GM12891 (cell line): ENCODE data around the gene PGLYRP2.

ENCODE experiments used
- POLR2A ChIP-seq: IDR thresholded peaks from 2 replicates; pipeline ENCODE4 v1.6.1; 2011; ENCODE audit warnings: low read depth, low read length, control low read depth
- POLR2AphosphoS5 ChIP-seq: IDR thresholded peaks from 2 replicates; pipeline ENCODE4 v1.6.1; 2011; ENCODE audit warnings: low read depth, low read length, control low read depth
- POU2F2 ChIP-seq: IDR thresholded peaks from 2 replicates; pipeline ENCODE4 v1.6.1; 2011; ENCODE audit warnings: low read depth, mild to moderate bottlenecking, control low read depth, low read length, moderate library complexity
- SPI1 ChIP-seq: IDR thresholded peaks from 2 replicates; pipeline ENCODE4 v1.6.1; 2011; ENCODE audit warnings: low read depth, low read length, control low read depth

DNA sequence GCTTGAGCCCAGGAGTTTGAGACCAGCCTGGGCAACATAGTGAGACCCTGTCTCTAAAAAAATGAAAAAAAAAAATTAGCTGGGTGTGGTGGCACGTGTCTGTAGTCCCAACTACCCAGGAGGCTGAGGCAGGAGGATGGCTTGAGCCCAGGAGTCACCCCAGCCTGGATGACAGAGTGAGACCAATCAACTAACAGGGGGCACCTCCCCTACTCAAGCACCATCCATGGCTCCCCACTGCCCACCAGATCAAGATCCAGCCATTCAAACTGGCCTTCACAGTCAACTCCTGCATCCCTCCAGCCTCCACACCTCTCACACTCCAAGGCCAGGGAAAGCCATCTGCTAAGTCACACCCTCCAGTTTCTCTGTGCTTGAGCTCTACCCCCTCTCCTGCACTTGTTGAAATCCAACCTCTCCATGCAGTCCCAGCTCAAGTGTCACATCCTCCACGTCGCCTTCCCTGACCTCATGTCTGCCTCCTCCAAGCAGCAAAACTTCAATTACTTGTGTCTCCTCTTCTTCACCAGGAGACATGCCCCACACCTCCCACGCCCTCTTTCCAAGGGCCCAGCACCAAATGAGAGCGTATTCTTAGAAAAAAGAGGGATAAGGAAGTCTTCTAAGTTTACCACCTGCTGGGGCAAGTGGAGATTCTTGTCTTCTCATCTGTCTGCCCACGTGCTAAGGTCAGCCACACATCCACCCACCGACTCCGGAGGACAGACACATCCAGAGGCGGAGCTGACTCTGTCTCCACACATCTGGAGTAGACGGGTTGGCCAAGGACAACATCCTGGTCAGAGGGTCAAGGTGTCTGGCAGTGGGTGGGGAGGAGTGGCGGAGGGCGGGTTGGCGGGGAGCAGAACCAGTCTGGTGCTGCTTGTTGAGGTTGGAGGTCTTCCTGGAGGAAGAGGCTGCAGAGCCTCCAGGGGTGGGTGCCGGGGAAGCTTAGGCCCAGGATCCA lies 28.1 kb upstream of the PGLYRP2 start:
- TF ChIP-seq POLR2AphosphoS5 (no peak), SPI1 (no peak), POLR2A (no peak), POU2F2 (no peak)
